Right renal cortex interstitium (tissue), 3 donors: ENCODE data around the gene TENT4B. TPM values are rescaled to one million over a fixed set of nuclear protein-coding genes. Genes with fewer than 3 reads are reported as not detected.
"Not testable (repeated sequence)": the region's sequence is repeated elsewhere in the genome, so short reads cannot be mapped to it uniquely, and the experiment has no call there.

Experiments used
- DNase-seq, 3 donors: peaks; one replicate each; pipeline ENCODE4 v3.0.0-alpha.2; 2013; ENCODE audit warnings: low read depth in 3 of 3, low spot score in 2 of 3
- polyA plus RNA-seq, 3 donors: library from polyadenylated mRNA; unstranded; fragments of 120-200 nt; gene quantifications; one replicate each; pipeline ENCODE4 v1.2.1, GENCODE V29; 2013; ENCODE audit not compliant: insufficient read length in 3 of 3

Gene TENT4B
- polyA plus RNA-seq, 3 donors = 15.8 to 17.9 (median 16.3) TPM

- DNase-seq = no peak
Measured at GRCh38 chr16:50153596-50154419, 702 bp downstream of the TENT4B start.

- DNase-seq = no peak
Measured at GRCh38 chr16:50154420-50154950, 1.4 kb downstream of the TENT4B start.

- DNase-seq = no peak
Measured at GRCh38 chr16:50155925-50156324, 2.8 kb downstream of the TENT4B start.

- no peak for DNase-seq
Measured at GRCh38 chr16:50156590-50156989, 3.5 kb downstream of the TENT4B start.

DNA sequence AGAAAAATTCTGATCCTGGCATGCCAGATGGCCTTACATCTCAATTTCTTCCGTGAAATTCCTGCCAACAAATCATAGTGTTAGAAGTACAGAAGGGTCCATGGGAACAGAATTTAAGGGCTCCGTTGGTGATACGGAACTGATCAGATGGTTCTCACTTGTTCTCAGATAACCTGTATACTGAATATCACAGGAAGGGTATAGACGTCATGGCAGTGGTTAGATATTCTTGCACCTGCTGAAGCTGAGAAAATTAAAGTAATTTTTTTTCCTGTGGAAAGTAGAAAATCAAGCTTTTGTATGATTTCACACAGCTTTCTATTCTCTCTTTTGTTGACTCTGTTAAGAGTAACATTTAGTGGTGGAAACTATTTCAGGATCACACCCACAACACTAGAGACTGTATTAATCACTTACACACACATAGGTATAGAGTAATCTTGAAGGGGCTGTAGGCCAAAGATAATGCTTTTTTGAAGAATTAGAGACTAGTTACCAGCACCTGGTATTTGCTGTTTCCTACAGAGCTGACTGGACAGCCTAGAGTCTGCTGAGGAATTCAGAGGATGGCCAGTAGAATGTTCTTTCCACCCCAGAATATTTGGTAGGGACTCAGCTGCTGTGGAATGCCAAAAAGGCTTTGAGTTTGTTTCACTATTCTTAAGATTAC lies 7.5 kb downstream of the TENT4B start:
- DNase-seq = no peak

- DNase-seq = no peak
Measured at GRCh38 chr16:50161950-50162349, 8.8 kb downstream of the TENT4B start.

DNA sequence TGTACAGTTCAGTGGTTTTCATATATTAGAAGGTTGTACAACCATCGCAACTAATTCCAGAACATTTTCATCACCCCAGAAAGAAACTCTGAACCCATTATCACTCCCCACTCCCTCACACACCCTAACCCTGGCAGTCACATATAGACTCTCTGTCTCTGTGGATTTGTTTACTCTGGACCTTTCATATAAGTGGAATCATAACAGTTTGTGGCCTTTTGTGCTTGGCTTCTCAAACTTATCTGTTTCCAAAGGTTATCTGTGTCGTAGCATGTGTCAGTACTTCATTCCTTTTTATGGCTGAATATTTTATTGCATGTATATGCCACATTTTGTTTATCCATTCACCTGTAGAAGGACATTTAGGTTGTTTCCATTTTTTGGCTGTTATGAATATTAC lies 12.4 kb downstream of the TENT4B start:
- DNase-seq = no peak

- DNase-seq = no peak
Measured at GRCh38 chr16:50166511-50167500, 13.7 kb downstream of the TENT4B start.

GRCh38 chr16:50167556-50167955 lies 14.4 kb downstream of the TENT4B start:
- DNase-seq = no peak

GRCh38 chr16:50169555-50170096 lies 16.5 kb downstream of the TENT4B start:
- no peak for DNase-seq

GRCh38 chr16:50171773-50172172 lies 18.7 kb downstream of the TENT4B start:
- DNase-seq = not testable (repeated sequence)

GRCh38 chr16:50172195-50172922 lies 19.3 kb downstream of the TENT4B start:
- no peak for DNase-seq

DNA sequence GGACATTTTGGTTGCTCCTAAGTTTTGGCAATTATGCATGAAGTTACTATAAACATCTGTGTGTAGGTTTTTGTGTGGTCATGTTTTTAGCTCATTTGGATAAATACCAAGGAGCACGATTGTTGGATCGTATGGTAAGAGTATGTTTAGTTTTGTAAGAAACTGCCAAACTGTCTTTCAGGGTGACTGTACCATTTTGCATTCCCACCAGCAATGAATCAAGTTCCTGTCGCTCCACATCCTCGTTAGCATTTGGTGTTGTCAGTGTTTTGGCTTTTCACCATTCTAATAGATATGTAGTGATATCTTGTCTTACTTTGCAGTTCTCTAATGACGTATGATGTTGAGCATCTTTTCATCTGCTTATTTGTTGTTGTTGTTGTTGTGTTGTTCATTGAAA lies 20.2 kb downstream of the TENT4B start:
- DNase-seq = no peak

DNA sequence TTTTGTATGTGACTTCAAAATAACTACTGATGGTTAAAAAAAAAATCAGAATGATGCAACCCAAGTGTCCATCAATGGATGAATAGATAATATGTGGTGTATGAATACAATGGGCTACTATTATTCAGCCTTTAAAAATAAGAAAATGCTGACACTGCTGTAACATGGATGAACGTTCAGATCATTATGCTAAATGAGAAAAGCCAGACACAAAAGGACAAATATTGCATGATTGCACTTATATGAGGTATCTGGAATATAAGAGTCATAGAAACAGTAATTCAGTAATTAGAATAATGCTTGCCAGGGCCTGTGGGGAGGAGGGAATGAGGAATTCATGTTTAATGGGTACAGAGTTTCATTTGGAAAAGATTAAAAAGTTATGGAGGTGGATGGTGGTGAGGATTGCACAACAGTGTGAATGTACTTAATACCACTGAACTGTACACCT lies 25.4 kb downstream of the TENT4B start:
- DNase-seq = no peak

DNA sequence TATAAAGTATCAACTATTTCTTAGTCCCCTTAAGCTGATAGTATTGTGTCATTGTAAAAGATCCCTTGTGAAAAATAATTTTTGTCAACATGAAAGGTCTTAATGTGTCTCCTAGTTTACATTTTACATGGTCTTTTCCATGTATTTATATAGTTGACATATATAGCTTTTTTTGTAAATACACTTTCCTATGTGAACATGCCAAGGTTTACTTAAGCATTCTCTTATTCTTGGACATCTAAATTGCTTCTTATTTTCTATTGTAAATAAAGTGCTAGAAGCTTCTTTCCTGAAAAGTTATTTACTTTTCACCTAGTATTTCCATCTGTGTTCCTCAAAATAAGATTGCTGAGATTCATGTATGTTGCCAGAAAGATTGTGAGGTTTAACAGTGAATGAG lies 29.3 kb downstream of the TENT4B start:
- DNase-seq = no peak

GRCh38 chr16:50183316-50183715 lies 30.2 kb downstream of the TENT4B start:
- no peak for DNase-seq

DNA sequence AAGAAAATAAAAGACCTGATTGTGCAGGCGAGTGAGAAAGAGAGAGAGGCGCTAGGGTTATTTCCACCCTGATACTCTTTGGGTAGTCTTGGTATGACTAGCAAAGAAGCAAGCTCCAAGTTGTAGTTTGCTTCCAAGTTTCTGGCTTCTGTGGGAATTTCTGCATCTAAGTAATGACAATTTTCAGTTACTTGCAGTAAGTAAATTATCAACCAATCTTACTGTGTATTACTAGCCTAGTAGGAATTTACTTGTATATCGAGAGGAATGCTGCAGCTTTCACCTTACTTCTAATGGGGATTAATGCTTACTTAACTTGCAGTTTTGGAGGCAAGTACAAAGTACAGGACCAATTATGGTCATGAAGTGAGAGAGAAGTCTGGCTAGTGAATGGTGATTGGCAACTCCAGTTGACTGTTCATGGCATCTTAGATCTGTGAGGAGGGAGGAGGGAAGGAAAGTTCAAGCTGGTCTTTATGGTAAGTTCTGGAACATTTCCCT lies 31.9 kb downstream of the TENT4B start:
- DNase-seq = no peak

DNA sequence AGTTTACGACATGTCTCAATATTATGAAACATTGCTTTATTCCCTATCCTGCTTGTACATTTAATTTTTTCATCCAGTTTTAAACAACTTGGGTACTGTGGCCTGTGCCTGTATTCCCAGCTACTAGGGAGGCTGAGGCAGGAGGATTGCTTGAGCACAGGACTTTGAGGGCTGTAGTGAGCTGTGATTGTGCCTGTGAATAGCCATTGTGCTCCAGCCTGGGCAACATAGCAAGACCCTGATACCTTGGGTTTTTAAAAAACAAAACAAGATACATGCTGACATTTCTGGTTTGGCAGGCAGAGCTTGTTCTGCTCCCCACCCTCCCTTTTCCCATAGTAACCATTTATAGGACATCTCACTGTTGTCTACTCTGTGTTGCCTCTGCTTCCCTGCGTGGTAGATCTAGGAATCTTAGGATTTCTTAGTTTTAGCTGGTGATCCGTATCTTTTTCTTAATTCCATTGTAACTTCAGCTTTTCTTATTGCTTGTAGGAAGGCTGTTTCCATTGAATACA lies 35.6 kb downstream of the TENT4B start:
- no peak for DNase-seq

- no peak for DNase-seq
Measured at GRCh38 chr16:50190292-50190691, 37.2 kb downstream of the TENT4B start.
